ENCODE measurements around the gene FIBIN. TPM values are rescaled to one million over a fixed set of nuclear protein-coding genes. Genes with fewer than 3 reads are reported as not detected.
"Not testable (repeated sequence)": the region's sequence is repeated elsewhere in the genome, so short reads cannot be mapped to it uniquely, and the experiment has no call there.

The FIBIN gene
- total RNA-seq, 4 donors from 2014 or later = 1.6 to 10.6 (median 2.5) TPM; not detected in 1

- H3K9me3 ChIP-seq = no peaks in the 10 kb centered on the region
- no peak overlapping the region for H3K4me3 ChIP-seq
- H3K4me1 ChIP-seq = no peaks in the 10 kb centered on the region
- no peak for TF ChIP-seq POLR2A (IDR thresholded peaks at IDR 0.05)
- no peak for TF ChIP-seq CTCF (IDR thresholded peaks at IDR 0.05)
- no peak for DNase-seq
- H3K27me3 ChIP-seq = no peaks in the 10 kb centered on the region
- H3K27ac ChIP-seq = no peak overlapping the region
- H3K36me3 ChIP-seq = no peaks in the 10 kb centered on the region
Observed at GRCh38 chr11:26971961-26972360, 22.0 kb upstream of the FIBIN start.

- DNase-seq = no peak
- Histone ChIP-seq H3K27ac (no peak overlapping the region), H3K4me3 (no peak overlapping the region), H3K4me1 (no peaks in the 10 kb centered on the region), H3K36me3 (no peaks in the 10 kb centered on the region), H3K27me3 (no peaks in the 10 kb centered on the region), H3K9me3 (no peaks in the 10 kb centered on the region)
- no peak for TF ChIP-seq POLR2A (IDR thresholded peaks at IDR 0.05)
- no peak for TF ChIP-seq CTCF (IDR thresholded peaks at IDR 0.05)
Observed at GRCh38 chr11:26974069-26974783, 19.7 kb upstream of the FIBIN start.

GRCh38 chr11:26974996-26975395, 18.9 kb upstream of the FIBIN start:
- Histone ChIP-seq H3K9me3 (no peaks in the 10 kb centered on the region), H3K27me3 (no peaks in the 10 kb centered on the region), H3K36me3 (no peaks in the 10 kb centered on the region), H3K4me1 (no peaks in the 10 kb centered on the region), H3K4me3 (no peak overlapping the region), H3K27ac (no peak overlapping the region)
- TF ChIP-seq CTCF (IDR thresholded peaks at IDR 0.05) = no peak
- TF ChIP-seq POLR2A (IDR thresholded peaks at IDR 0.05) = no peak
- DNase-seq = no peak

- TF ChIP-seq CTCF (IDR thresholded peaks at IDR 0.05) (no peak), POLR2A (IDR thresholded peaks at IDR 0.05) (no peak)
- Histone ChIP-seq H3K9me3 (no peaks in the 10 kb centered on the region), H3K4me1 (no peaks in the 10 kb centered on the region), H3K4me3 (no peak overlapping the region), H3K36me3 (no peaks in the 10 kb centered on the region), H3K27me3 (no peaks in the 10 kb centered on the region), H3K27ac (no peak overlapping the region)
- no peak for DNase-seq
Observed at GRCh38 chr11:26976389-26976788, 17.5 kb upstream of the FIBIN start.

- H3K4me1 ChIP-seq, H3K36me3 ChIP-seq, DNase-seq, H3K4me3 ChIP-seq, H3K9me3 ChIP-seq, H3K27ac ChIP-seq, H3K27me3 ChIP-seq: not testable (repeated sequence)
Observed at GRCh38 chr11:26977209-26977608, 16.7 kb upstream of the FIBIN start.

GRCh38 chr11:26983645-26984044, 10.3 kb upstream of the FIBIN start:
- no peaks in the 10 kb centered on the region for H3K27me3 ChIP-seq
- H3K4me3 ChIP-seq = no peak overlapping the region
- no peak for DNase-seq
- H3K27ac ChIP-seq = no peak overlapping the region
- H3K36me3 ChIP-seq = no peaks in the 10 kb centered on the region
- no peaks in the 10 kb centered on the region for H3K4me1 ChIP-seq
- H3K9me3 ChIP-seq = no peaks in the 10 kb centered on the region
- TF ChIP-seq CTCF (IDR thresholded peaks at IDR 0.05) (no peak), POLR2A (IDR thresholded peaks at IDR 0.05) (no peak)

Measured in Peyer's patch (tissue), 4 donors.